GM12878 (cell line): ENCODE measurements around the gene GBX1. TPM values are rescaled to one million over a fixed set of nuclear protein-coding genes. Genes with fewer than 3 reads are reported as not detected.

Experiments
- ATAC-seq: fragments of 200-7000 bp; cut with Tn5 transposase; 3 replicates; pipeline ENCODE4 v1.9.1; 2020; ENCODE audit warnings: mild to moderate bottlenecking, moderate library complexity
- BruUV-seq: library from RNA; stranded (reverse); fragments of 400-500 nt; replicated peaks from 2 replicates; lab custom pipeline; 2021; lab: Mats Ljungman, UMichigan
- CTCF ChIA-PET: fragments of 300-600 bp; sonication (Branson Sonifier 250); formaldehyde crosslinking; extraction: SDS; loops from one replicate; lab custom pipeline; 2021; ENCODE audit warnings: inconsistent platforms; lab: Yijun Ruan, JAX
- POLR2A ChIA-PET: fragments of 350-600 bp; formaldehyde crosslinking; extraction: SDS; loops from one replicate; lab custom pipeline; 2021; ENCODE audit warnings: inconsistent platforms; lab: Charles Lee
- RAD21 ChIA-PET: fragments of 300-600 bp; sonication (Branson Sonifier 250); formaldehyde crosslinking; loops from one replicate; lab custom pipeline; 2023; ENCODE audit warnings: antibody characterized with exemption; ENCODE audit not compliant: unreplicated experiment; lab: Charles Lee
- SMC1A ChIA-PET: fragments of 300-600 bp; sonication (Branson Sonifier 250); formaldehyde crosslinking; loops from one replicate; lab custom pipeline; 2023; ENCODE audit not compliant: unreplicated experiment, uncharacterized antibody; lab: Charles Lee
- DNase-seq: peaks from one replicate; pipeline ENCODE4 v3.0.0-alpha.2; 2011; ENCODE audit warnings: low read depth, low spot score
- FAIRE-seq: peaks from 3 replicates; lab custom pipeline; 2011; peaks lifted over from hg19 to GRCh38; lab: Jason Lieb, UNC
- H2AFZ ChIP-seq: 2 replicates; pipeline ENCODE4 v1.6.0; 2011; ENCODE audit warnings: low read depth, low read length, control low read depth; ENCODE audit not compliant: control insufficient read depth
- H3K27ac ChIP-seq: 2 replicates; pipeline ENCODE4 v1.5.1; 2011; ENCODE audit warnings: control low read depth; ENCODE audit not compliant: control insufficient read depth, insufficient read depth
- H3K27me3 ChIP-seq, 2 experiments: replicated peaks in 1 of 2; 2 replicates each; pipeline versions ENCODE4 v1.6.0 to v1.6.1; 2011; ENCODE audit warnings: low read length in 1 of 2; ENCODE audit not compliant: control insufficient read depth in 2 of 2, insufficient read depth in 2 of 2
- H3K36me3 ChIP-seq, 2 experiments: 2 replicates each; pipeline ENCODE4 v1.5.1; 2011; ENCODE audit warnings: low read length in 1 of 2; ENCODE audit not compliant: control insufficient read depth in 2 of 2, insufficient read depth in 2 of 2
- H3K4me1 ChIP-seq: 2 replicates; pipeline ENCODE4 v1.6.1; 2011; ENCODE audit warnings: mild to moderate bottlenecking, low read length, moderate library complexity, mixed read lengths; ENCODE audit not compliant: control insufficient read depth, insufficient read depth
- H3K4me2 ChIP-seq: 2 replicates; pipeline ENCODE4 v1.6.0; 2011; ENCODE audit warnings: control low read depth; ENCODE audit not compliant: control insufficient read depth, insufficient read depth
- H3K4me3 ChIP-seq: fragments of 200-600 bp; sonication (generic); 2 replicates; pipeline ENCODE4 v1.5.1; 2016
- H3K79me2 ChIP-seq: 2 replicates; pipeline ENCODE4 v1.6.0; 2011; ENCODE audit warnings: low read length; ENCODE audit not compliant: control insufficient read depth, insufficient read depth
- H3K9ac ChIP-seq: 2 replicates; pipeline ENCODE4 v1.8.0; 2011; ENCODE audit warnings: low read length, control low read depth, mixed read lengths; ENCODE audit not compliant: control insufficient read depth, insufficient read depth
- H3K9me3 ChIP-seq: replicated peaks from 3 replicates; pipeline ENCODE4 v1.5.1; 2011; ENCODE audit warnings: mild to moderate bottlenecking, low read length; ENCODE audit not compliant: control insufficient read depth, insufficient read depth
- H4K20me1 ChIP-seq: 2 replicates; pipeline ENCODE4 v1.6.0; 2011; ENCODE audit not compliant: control insufficient read depth, insufficient read depth
- CBFB ChIP-seq: IDR thresholded peaks from 2 replicates; pipeline ENCODE4 v1.6.1; 2016; ENCODE audit warnings: antibody characterized with exemption, low read depth
- MYB ChIP-seq: fragments of 150-350 bp; IDR thresholded peaks from 2 replicates; pipeline ENCODE4 v1.6.1; 2014; ENCODE audit warnings: mild to moderate bottlenecking, low read depth, low read length, borderline replicate concordance
- NFYA ChIP-seq: IDR thresholded peaks from 2 replicates; pipeline ENCODE4 v1.6.1; 2011; ENCODE audit warnings: low read depth, mild to moderate bottlenecking, low read length, improper control_type of control experiment, borderline replicate concordance
- NFYB ChIP-seq: IDR thresholded peaks from 2 replicates; pipeline ENCODE4 v1.6.1; 2011; ENCODE audit warnings: low read depth, mild to moderate bottlenecking, low read length, improper control_type of control experiment, moderate library complexity; ENCODE audit not compliant: insufficient read depth
- NRF1 ChIP-seq: conservative IDR thresholded peaks from 2 replicates; pipeline ENCODE4 v1.6.1; 2011; ENCODE audit warnings: mild to moderate bottlenecking, low read depth, low read length, improper control_type of control experiment
- RUNX3 ChIP-seq: IDR thresholded peaks from 2 replicates; pipeline ENCODE4 v1.6.1; 2012; ENCODE audit warnings: low read length, inconsistent platforms
- USF1 ChIP-seq: IDR thresholded peaks from 2 replicates; pipeline ENCODE4 v1.6.1; 2011; ENCODE audit warnings: borderline replicate concordance, low read depth, mild to moderate bottlenecking, moderate library complexity, mixed read lengths, low read length; ENCODE audit not compliant: insufficient read depth; ENCODE audit errors: extremely low read length
- ZBTB40 ChIP-seq: fragments of 450-650 bp; IDR thresholded peaks from 2 replicates; pipeline ENCODE4 v1.6.1; 2016; ENCODE audit warnings: mild to moderate bottlenecking, moderate library complexity, borderline replicate concordance
- ZNF622 ChIP-seq: fragments of 450-650 bp; IDR thresholded peaks from 2 replicates; pipeline ENCODE4 v1.6.1; 2017; ENCODE audit warnings: mild to moderate bottlenecking, inconsistent platforms
- WGBS: methylation state at CpG from one replicate; pipeline ENCODE4 v1.1.6; 2016; ENCODE audit warnings: low lambda C conversion rate; ENCODE audit not compliant: insufficient replicate concordance, insufficient coverage; ENCODE audit errors: missing lambda C conversion rate; 5-methylcytosine and 5-hydroxymethylcytosine counted together
- in situ Hi-C: fragments of 300-500 bp; cut with MboI; formaldehyde crosslinking; loops from 9 replicates; pipeline ENCODE4 v1.14.3; 2018; ENCODE audit warnings: mixed read lengths
- intact Hi-C: fragments of 100-400 bp; cut with micrococcal nuclease; formaldehyde crosslinking; loops from one replicate; pipeline ENCODE4 v1.14.2; 2022; ENCODE audit not compliant: unreplicated experiment
- polyA plus RNA-seq, 11 experiments: library from polyadenylated mRNA; depleted of rRNA in 4 of 11; unstranded in 6 of 11; stranded (reverse) in 5 of 11; fragments of >200 nt; fragmentation: Nextera tagmentation in 4 of 11; fragmentation: Illumina TruSeq in 1 of 11; extraction: Ambion mirVana in 4 of 11; extraction: Trizol in 1 of 11; gene quantifications; 1 replicate in 1 of 11; 2 replicates in 10 of 11; pipeline versions ENCODE4 v1.2.1 to v1.2.3, GENCODE V29; 2011 to 2016; ENCODE audit warnings: inconsistent platforms in 2 of 11, missing spikeins in 2 of 11, low read depth in 1 of 11
- total RNA-seq, 4 experiments: library from RNA; depleted of rRNA in 3 of 4; stranded (reverse); fragments of >200 nt in 3 of 4; fragmentation: Illumina TruSeq in 1 of 4; extraction: Trizol in 1 of 4; gene quantifications; 2 replicates each; pipeline versions ENCODE4 v1.2.1 to v1.2.3, GENCODE V29; 2013 to 2021

Gene GBX1
- total and polyA plus RNA-seq, 10 of the 15 experiments (the other 5 are each of a cell fraction or from before 2014, with no cell fraction given) = not detected

- Histone ChIP-seq H3K27me3 (peaks cover 0 to 2% of the 10 kb centered on the region in 2 experiments; a peak in 3 of 4 replicates), H3K27ac (no peak overlapping the region), H3K9me3 (no peaks in the 10 kb centered on the region), H3K4me1 (no peaks in the 10 kb centered on the region), H3K79me2 (no peaks in the 10 kb centered on the region), H4K20me1 (no peaks in the 10 kb centered on the region), H2AFZ (no peak overlapping the region), H3K4me2 (no peak overlapping the region), H3K36me3 (no peaks in the 10 kb centered on the region), H3K4me3 (no peak overlapping the region), H3K9ac (no peak overlapping the region)
- FAIRE-seq = no peak
- ChIA-PET RAD21 (no interaction called here), POLR2A (no interaction called here), CTCF (no interaction called here), SMC1A (no interaction called here)
- WGBS = 38% methylated on average over 26 of the region's 30 CpGs
- in situ Hi-C loops = no loop called here
- intact Hi-C loops = no loop called here
- ATAC-seq = no peak
- DNase-seq = no peak
- TF ChIP-seq MYB = no peak
- TF ChIP-seq USF1 = no peak
- no peak for TF ChIP-seq ZBTB40
- TF ChIP-seq NFYB = no peak
- no peak for TF ChIP-seq RUNX3
- TF ChIP-seq CBFB = no peak
- no peak for TF ChIP-seq NRF1
- TF ChIP-seq ZNF622 = no peak
- TF ChIP-seq NFYA = no peak
- BruUV-seq = no TSS peak
These were observed 31.7 kb upstream of the GBX1 start for GRCh38 chr7:151198945-151199848.
